Right lobe of liver (tissue), 6 donors: ENCODE measurements around the gene DNM3. TPM values are rescaled to one million over a fixed set of nuclear protein-coding genes. Genes with fewer than 3 reads are reported as not detected.
A peak's percentile ranks its signal among the peaks of the same experiment; 100 is the strongest.

Source experiments
- ATAC-seq, 4 donors: fragments of 200-7000 bp; cut with Tn5 transposase; one replicate each; pipeline ENCODE4 v1.9.1; 2020; ENCODE audit warnings: mild to moderate bottlenecking in 4 of 4, moderate library complexity in 4 of 4
- DNase-seq, 3 donors: peaks; one replicate each; pipeline ENCODE4 v3.0.0-alpha.2; 2020
- H3K27ac ChIP-seq, 3 donors: fragments of 200-600 bp; one replicate each; pipeline ENCODE4 v1.8.0; 2022
- H3K27me3 ChIP-seq, 2 donors: fragments of 200-600 bp; one replicate each; pipeline ENCODE4 v1.8.0; 2022
- H3K36me3 ChIP-seq, 4 donors: fragments of 200-600 bp; sonication (generic) in 1 of 4; one replicate each; pipeline versions ENCODE4 v1.5.1 to v1.8.0; 2017 to 2022; ENCODE audit warnings: control low read depth in 1 of 4
- H3K4me1 ChIP-seq, 4 donors: fragments of 200-600 bp; sonication (generic) in 1 of 4; one replicate each; pipeline versions ENCODE4 v1.5.1 to v1.8.0; 2017 to 2022; ENCODE audit warnings: control low read depth in 1 of 4
- H3K4me3 ChIP-seq, 3 donors: fragments of 200-600 bp; one replicate each; pipeline ENCODE4 v1.8.0; 2022
- H3K9me3 ChIP-seq, 4 donors: fragments of 200-600 bp; sonication (generic) in 1 of 4; one replicate each; pipeline versions ENCODE4 v1.5.1 to v1.8.0; 2017 to 2022; ENCODE audit warnings: control low read depth in 1 of 4
- CTCF ChIP-seq, 4 donors: fragments of 200-600 bp in 3 of 4; fragments of 450-650 bp in 1 of 4; IDR thresholded peaks; one replicate each; pipeline versions ENCODE4 v1.5.1 to v1.8.0; 2016 to 2022; ENCODE audit warnings: antibody characterized with exemption in 4 of 4, mild to moderate bottlenecking in 2 of 4
- POLR2A ChIP-seq: fragments of 450-650 bp; IDR thresholded peaks from one replicate; pipeline ENCODE4 v1.6.1; 2017; ENCODE audit warnings: antibody characterized with exemption, mild to moderate bottlenecking
- WGBS: methylation state at CpG from one replicate; pipeline ENCODE4 v1.1.6; 2018; ENCODE audit warnings: low coverage, low lambda C conversion rate; ENCODE audit not compliant: insufficient coverage; ENCODE audit errors: missing lambda C conversion rate; 5-methylcytosine and 5-hydroxymethylcytosine counted together
- intact Hi-C, 2 donors: fragments of 100-400 bp; cut with DNase I; formaldehyde crosslinking; loops; one replicate each; pipeline versions ENCODE4 v1.11.2 to v1.14.1; 2022
- total RNA-seq, 6 experiments: library from RNA; depleted of rRNA in 2 of 6; stranded (reverse); fragments of >200 nt in 2 of 6; fragmentation: NEBNext Ultra II Directional in 3 of 6; extraction: Animal tissue kit (Norgen Biotek cat#: 25700) in 3 of 6; gene quantifications; one replicate each; pipeline versions ENCODE4 v1.1.0 to v1.2.4, GENCODE V29; 2016 to 2023
- donor health status: DM: no; HTN: yes; CAD: no.
- donor health status: DM: no; HTN: no; CAD: no.
- donor health status: DM: no; HTN: no; CAD: no.
- donor health status: DM: no; HTN: yes; CAD: no.
- donor health status: DM: no; HTN: yes; CAD: no.

The DNM3 gene
- total RNA-seq, 6 experiments from 2014 or later: 0.29 to 0.92 (median 0.43) TPM

DNA sequence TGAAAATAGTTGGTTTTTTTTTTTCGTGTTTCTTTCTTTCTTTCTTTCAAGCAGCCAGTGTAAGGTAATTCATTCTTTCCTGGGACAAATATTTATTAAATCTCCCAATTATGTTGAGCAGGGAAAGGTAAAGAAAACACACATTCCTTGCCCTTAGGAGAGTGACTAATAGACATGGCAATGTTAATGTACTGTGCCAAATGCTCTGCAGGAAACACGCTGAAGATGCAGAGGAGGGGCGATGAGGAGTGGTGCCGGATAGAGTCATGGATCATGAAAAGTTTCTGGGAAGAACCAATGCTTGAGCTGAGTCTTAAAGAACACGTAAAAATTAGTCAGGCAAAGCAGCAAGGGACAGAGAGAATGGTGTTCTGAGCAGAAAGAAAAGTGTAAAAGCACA, 199.2 kb downstream of the DNM3 start:
- DNase-seq (no peak), ATAC-seq (no peak)
- Histone ChIP-seq H3K4me3 (no peak overlapping the region), H3K27ac (no peak overlapping the region), H3K4me1 (no peaks in the 10 kb centered on the region), H3K27me3 (no peaks in the 10 kb centered on the region), H3K9me3 (no peaks in the 10 kb centered on the region), H3K36me3 (no peaks in the 10 kb centered on the region)
- intact Hi-C loops: no loop called here
- TF ChIP-seq CTCF (IDR thresholded peaks at IDR 0.05) (no peak), POLR2A (no peak)
- WGBS: 78% methylated on average over 5 of the region's 5 CpGs

DNA sequence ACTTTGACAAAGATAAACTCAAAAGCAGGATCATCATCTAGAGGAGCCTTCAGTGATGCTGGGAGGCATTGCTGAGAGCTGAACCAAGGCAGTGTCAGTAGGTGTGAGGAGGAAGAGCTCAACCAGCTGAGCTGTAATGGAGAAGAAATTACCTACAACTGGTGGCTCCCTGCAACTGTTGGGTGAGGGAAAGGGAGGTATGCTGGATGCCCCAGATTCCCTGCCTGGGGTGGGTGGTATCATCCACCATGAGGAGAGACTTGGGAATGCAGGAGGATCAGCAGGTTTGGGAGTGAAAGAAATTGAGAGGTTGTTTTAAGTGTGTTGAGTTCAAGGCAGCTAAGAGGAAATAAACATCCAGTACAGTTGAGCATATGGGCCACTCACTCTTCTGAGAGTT, 199.8 kb downstream of the DNM3 start:
- Histone ChIP-seq H3K27ac (no peak overlapping the region), H3K9me3 (no peaks in the 10 kb centered on the region), H3K4me3 (no peak overlapping the region), H3K27me3 (no peaks in the 10 kb centered on the region), H3K36me3 (no peaks in the 10 kb centered on the region), H3K4me1 (no peaks in the 10 kb centered on the region)
- intact Hi-C loops: no loop called here
- TF ChIP-seq CTCF (IDR thresholded peaks at IDR 0.05): no peak
- no peak for TF ChIP-seq POLR2A
- DNase-seq (no peak), ATAC-seq (no peak)

- Histone ChIP-seq H3K27ac (no peak overlapping the region), H3K4me3 (no peak overlapping the region), H3K9me3 (no peaks in the 10 kb centered on the region), H3K36me3 (no peaks in the 10 kb centered on the region), H3K27me3 (no peaks in the 10 kb centered on the region), H3K4me1 (no peaks in the 10 kb centered on the region)
- ATAC-seq: no peak
- TF ChIP-seq CTCF (IDR thresholded peaks at IDR 0.05) (peak; percentile 19 to 39 (median 35)), POLR2A (no peak)
- DNase-seq: no peak
- 74% methylated on average over 2 of the region's 2 CpGs for WGBS
- intact Hi-C loops: no loop called here
Measured at GRCh38 chr1:172041742-172042141, 200.4 kb downstream of the DNM3 start.

GRCh38 chr1:172043900-172044299, 202.6 kb downstream of the DNM3 start:
- Histone ChIP-seq H3K4me1 (no peaks in the 10 kb centered on the region), H3K36me3 (no peaks in the 10 kb centered on the region), H3K27me3 (no peaks in the 10 kb centered on the region), H3K9me3 (no peaks in the 10 kb centered on the region), H3K4me3 (no peak overlapping the region), H3K27ac (no peak overlapping the region)
- TF ChIP-seq CTCF (IDR thresholded peaks at IDR 0.05) (no peak), POLR2A (no peak)
- intact Hi-C loops: no loop called here
- no peak for DNase-seq
- no peak for ATAC-seq

- Histone ChIP-seq H3K4me1 (no peaks in the 10 kb centered on the region), H3K36me3 (no peaks in the 10 kb centered on the region), H3K9me3 (no peaks in the 10 kb centered on the region), H3K4me3 (no peak overlapping the region), H3K27me3 (no peaks in the 10 kb centered on the region), H3K27ac (no peak overlapping the region)
- WGBS: 85% methylated on average over 2 of the region's 2 CpGs
- intact Hi-C loops: no loop called here
- no peak for TF ChIP-seq POLR2A
- TF ChIP-seq CTCF (IDR thresholded peaks at IDR 0.05): no peak
- ATAC-seq: no peak
- DNase-seq: no peak
Measured at GRCh38 chr1:172051898-172052297, 210.6 kb downstream of the DNM3 start.
